BLaER1 treated with 17β-estradiol and CSF1 and Interleukin-3, amounts not matched to agents 10 nM and 100 nM (cell line): Measurements from ENCODE around the gene HAUS2.

Source experiments
- H3K27ac ChIP-seq, 11 experiments: shearing (Covaris generic); formaldehyde crosslinking; 2 replicates each; pipeline ENCODE4 v1.8.1; 2022
- H3K27me3 ChIP-seq, 11 experiments: shearing (Covaris generic); formaldehyde crosslinking; 2 replicates each; pipeline ENCODE4 v1.8.1; 2022
- H3K36me3 ChIP-seq, 11 experiments: shearing (Covaris generic); formaldehyde crosslinking; 2 replicates each; pipeline ENCODE4 v1.8.1; 2022
- H3K4me1 ChIP-seq, 10 experiments: shearing (Covaris generic); formaldehyde crosslinking; 2 replicates each; pipeline ENCODE4 v1.8.1; 2022
- H3K4me2 ChIP-seq, 11 experiments: shearing (Covaris generic); formaldehyde crosslinking; 2 replicates each; pipeline ENCODE4 v1.8.1; 2022
- H3K4me3 ChIP-seq, 10 experiments: shearing (Covaris generic); formaldehyde crosslinking; 2 replicates each; pipeline ENCODE4 v1.8.1; 2022
- H3K9ac ChIP-seq, 11 experiments: shearing (Covaris generic); formaldehyde crosslinking; 2 replicates each; pipeline ENCODE4 v1.8.1; 2022
- H3K9me3 ChIP-seq, 11 experiments: shearing (Covaris generic); formaldehyde crosslinking; replicated peaks in 1 of 11; 2 replicates each; pipeline ENCODE4 v1.8.1; 2022
- H4K20me1 ChIP-seq, 11 experiments: shearing (Covaris generic); formaldehyde crosslinking; 2 replicates each; pipeline ENCODE4 v1.8.1; 2022
- Cebpa-rat ChIP-seq, 11 experiments: shearing (Covaris generic); IDR thresholded peaks; 2 replicates each; pipeline ENCODE4 v1.8.1; 2022

HAUS2 gene

GRCh38 chr15:42608110-42608531 lies 59.5 kb downstream of the HAUS2 start:
- Histone ChIP-seq H3K4me1 (peaks cover 54 to 76% (median 68%) of the 10 kb centered on the region in 10 experiments), H3K27me3 (no peaks in the 10 kb centered on the region), H3K4me3 (no peak overlapping the region; a peak in 1 of 20 replicates), H3K4me2 (peak overlapping the region; percentile 76 to 96 (median 86)), H4K20me1 (no peaks in the 10 kb centered on the region), H3K9ac (peak overlapping the region in 4 of 11 experiments; percentile 14 to 47 (median 26); a peak in 3 of 22 replicates), H3K27ac (peak overlapping the region in 9 of 11 experiments; percentile 11 to 60 (median 45); a peak in 15 of 22 replicates), H3K9me3 (peaks cover 4 to 9% (median 6%) of the 10 kb centered on the region in 11 experiments; a peak in 17 of 22 replicates), H3K36me3 (peaks cover 0 to 6% (median 5%) of the 10 kb centered on the region in 11 experiments; a peak in 9 of 22 replicates)
- TF ChIP-seq Cebpa-rat (IDR thresholded peaks at IDR 0.05) = no peak

DNA sequence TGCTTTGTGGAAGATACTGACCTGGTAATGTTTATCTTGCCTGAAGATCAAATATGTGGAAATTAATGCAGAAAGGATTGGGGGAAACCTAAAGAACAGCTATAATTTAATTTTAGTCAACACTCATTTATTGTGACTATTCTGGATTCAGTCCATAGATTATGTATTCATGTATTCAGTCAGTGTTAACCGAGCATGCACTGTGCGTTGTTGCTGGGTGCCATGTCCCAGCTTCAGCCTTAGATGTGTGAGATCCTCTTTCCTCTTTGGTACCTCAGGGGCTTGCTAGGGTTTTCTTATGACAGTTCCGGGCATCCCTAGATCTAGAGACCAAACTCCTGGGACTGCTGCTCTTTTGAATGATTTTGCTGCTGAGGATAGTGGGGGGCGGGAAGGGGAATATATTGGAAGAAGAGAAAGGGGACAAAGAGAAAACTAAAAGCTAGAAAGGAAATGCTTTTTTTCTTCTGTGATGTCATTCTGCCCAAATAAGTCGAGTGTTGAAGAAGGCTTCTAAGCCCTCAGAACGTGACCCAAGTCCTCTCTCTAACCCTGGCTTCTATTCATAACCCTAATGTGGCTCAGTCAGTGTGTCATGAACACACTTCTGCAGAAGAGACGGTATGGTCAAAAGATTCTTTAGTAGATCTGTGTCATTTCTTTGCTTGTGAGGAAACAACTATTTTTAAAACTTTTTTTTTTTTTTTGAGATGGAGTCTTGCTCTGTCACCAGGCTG lies 60.3 kb downstream of the HAUS2 start:
- peaks cover 54 to 68% (median 65%) of the 10 kb centered on the region in 10 experiments for H3K4me1 ChIP-seq

DNA sequence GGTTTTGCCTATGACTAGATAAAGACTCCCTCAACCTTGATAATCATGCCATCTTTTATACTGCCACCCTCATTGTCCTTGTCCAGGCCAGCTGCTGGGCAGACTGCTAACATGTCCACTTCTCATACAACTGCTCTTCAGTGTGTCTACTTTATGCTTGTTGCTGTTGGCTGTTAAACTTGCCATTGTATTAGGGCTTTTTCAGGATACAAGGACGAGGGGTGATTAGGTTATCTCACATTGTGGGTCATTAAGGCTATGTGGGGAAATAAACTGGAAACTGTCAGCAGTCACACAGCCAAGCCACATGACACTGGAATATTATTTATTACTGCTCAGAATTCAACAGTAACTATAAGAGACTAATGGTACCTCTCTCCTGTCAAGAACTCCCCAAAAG lies 62.9 kb downstream of the HAUS2 start:
- H3K9ac ChIP-seq = no peak overlapping the region
- no peaks in the 10 kb centered on the region; a peak in 2 of 22 replicates for H3K36me3 ChIP-seq
- no peak overlapping the region for H3K4me3 ChIP-seq
- H3K9me3 ChIP-seq = no peaks in the 10 kb centered on the region
- no peak overlapping the region for H3K27ac ChIP-seq
- TF ChIP-seq Cebpa-rat (IDR thresholded peaks at IDR 0.05) = no peak
- H3K4me2 ChIP-seq = no peak overlapping the region
- no peaks in the 10 kb centered on the region for H4K20me1 ChIP-seq
- no peaks in the 10 kb centered on the region for H3K27me3 ChIP-seq
- H3K4me1 ChIP-seq = peaks cover 30 to 41% (median 40%) of the 10 kb centered on the region in 10 experiments

More for the DNA sequence above, 60.3 kb downstream of the HAUS2 start:
- H3K27ac ChIP-seq = peak overlapping the region in 7 of 11 experiments; percentile 2 to 53 (median 11); a peak in 10 of 22 replicates
- no peak for TF ChIP-seq Cebpa-rat (IDR thresholded peaks at IDR 0.05)
- peak overlapping the region; percentile 76 to 96 (median 86); a peak in 21 of 22 replicates for H3K4me2 ChIP-seq
- no peak overlapping the region for H3K9ac ChIP-seq
- no peaks in the 10 kb centered on the region; a peak in 2 of 22 replicates for H3K36me3 ChIP-seq
- H4K20me1 ChIP-seq = no peaks in the 10 kb centered on the region
- H3K4me3 ChIP-seq = no peak overlapping the region
- H3K27me3 ChIP-seq = no peaks in the 10 kb centered on the region
- H3K9me3 ChIP-seq = peaks cover 0 to under 1% (median 0%) of the 10 kb centered on the region in 11 experiments; a peak in 2 of 22 replicates

- H3K4me1 ChIP-seq = peaks cover 22 to 32% (median 31%) of the 10 kb centered on the region in 10 experiments
- H3K27ac ChIP-seq = no peak overlapping the region
- H3K9ac ChIP-seq = no peak overlapping the region
- no peak overlapping the region for H3K4me2 ChIP-seq
- H4K20me1 ChIP-seq = no peaks in the 10 kb centered on the region
- no peaks in the 10 kb centered on the region for H3K27me3 ChIP-seq
- H3K9me3 ChIP-seq = no peaks in the 10 kb centered on the region
- H3K4me3 ChIP-seq = no peak overlapping the region
- peaks cover 0 to 3% (median under 1%) of the 10 kb centered on the region in 11 experiments; a peak in 2 of 22 replicates for H3K36me3 ChIP-seq
- no peak for TF ChIP-seq Cebpa-rat (IDR thresholded peaks at IDR 0.05)
These were observed 63.8 kb downstream of the HAUS2 start for GRCh38 chr15:42612367-42612912.

DNA sequence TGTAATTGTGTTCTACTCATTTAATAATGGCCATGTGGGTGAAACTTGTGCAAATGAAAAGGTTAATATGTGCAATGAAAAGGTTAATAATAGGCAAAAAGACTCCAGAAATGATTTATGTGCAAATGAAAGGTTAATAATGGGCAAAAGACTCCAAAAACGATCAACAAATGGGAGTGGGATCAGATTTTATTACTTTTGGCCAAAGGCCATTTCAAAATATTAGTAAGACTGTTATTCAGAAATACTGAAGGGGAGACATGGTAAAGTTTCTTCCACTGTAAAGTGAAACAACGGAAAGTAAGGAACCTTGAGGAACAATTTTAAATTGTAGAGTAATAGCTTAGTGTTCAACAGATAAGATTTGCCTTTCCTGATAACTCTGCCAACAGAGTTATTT lies 67.5 kb downstream of the HAUS2 start:
- TF ChIP-seq Cebpa-rat (IDR thresholded peaks at IDR 0.05) = no peak
- H3K36me3 ChIP-seq = peaks cover 4 to 15% (median 10%) of the 10 kb centered on the region in 11 experiments; a peak in 14 of 22 replicates
- peaks cover 12 to 16% (median 14%) of the 10 kb centered on the region in 10 experiments for H3K4me1 ChIP-seq
- no peaks in the 10 kb centered on the region for H4K20me1 ChIP-seq
- no peak overlapping the region for H3K4me2 ChIP-seq
- no peaks in the 10 kb centered on the region for H3K9me3 ChIP-seq
- no peak overlapping the region for H3K27ac ChIP-seq
- H3K4me3 ChIP-seq = no peak overlapping the region
- no peak overlapping the region for H3K9ac ChIP-seq
- H3K27me3 ChIP-seq = no peaks in the 10 kb centered on the region
